ENCODE data around the gene SH3TC2.

Gene SH3TC2

GRCh38 chr5:148962200-148962550, 100.7 kb downstream of the SH3TC2 start:
- no peak overlapping the region for H3K4me3 Mint-ChIP-seq
- H3K36me3 Mint-ChIP-seq (ENCODE audit: low read depth), result no peaks in the 10 kb centered on the region
- H3K27ac Mint-ChIP-seq, result no peak overlapping the region
- H3K27me3 Mint-ChIP-seq, result peaks cover 2% of the 10 kb centered on the region
- H3K4me1 Mint-ChIP-seq (ENCODE audit: low read depth), result peaks cover 20% of the 10 kb centered on the region
- no peaks in the 10 kb centered on the region for H3K9me3 Mint-ChIP-seq
- intact Hi-C loops (cut with micrococcal nuclease), result loop anchor here (5.0 kb wide), 1 partner anchor 135 kb away; the partner anchor contains the start of gene ADRB2

- H3K36me3 Mint-ChIP-seq (ENCODE audit: low read depth), result no peaks in the 10 kb centered on the region
- no peak overlapping the region for H3K27ac Mint-ChIP-seq
- intact Hi-C loops (cut with micrococcal nuclease), result loop anchor here (5.0 kb wide), 1 partner anchor 134 kb away; the partner anchor contains the start of gene ADRB2
- H3K4me1 Mint-ChIP-seq (ENCODE audit: low read depth), result peaks cover 20% of the 10 kb centered on the region
- peaks cover 2% of the 10 kb centered on the region for H3K27me3 Mint-ChIP-seq
- no peak overlapping the region for H3K4me3 Mint-ChIP-seq
- no peaks in the 10 kb centered on the region for H3K9me3 Mint-ChIP-seq
Measured at GRCh38 chr5:148961261-148962199, 101.3 kb downstream of the SH3TC2 start.

DNA sequence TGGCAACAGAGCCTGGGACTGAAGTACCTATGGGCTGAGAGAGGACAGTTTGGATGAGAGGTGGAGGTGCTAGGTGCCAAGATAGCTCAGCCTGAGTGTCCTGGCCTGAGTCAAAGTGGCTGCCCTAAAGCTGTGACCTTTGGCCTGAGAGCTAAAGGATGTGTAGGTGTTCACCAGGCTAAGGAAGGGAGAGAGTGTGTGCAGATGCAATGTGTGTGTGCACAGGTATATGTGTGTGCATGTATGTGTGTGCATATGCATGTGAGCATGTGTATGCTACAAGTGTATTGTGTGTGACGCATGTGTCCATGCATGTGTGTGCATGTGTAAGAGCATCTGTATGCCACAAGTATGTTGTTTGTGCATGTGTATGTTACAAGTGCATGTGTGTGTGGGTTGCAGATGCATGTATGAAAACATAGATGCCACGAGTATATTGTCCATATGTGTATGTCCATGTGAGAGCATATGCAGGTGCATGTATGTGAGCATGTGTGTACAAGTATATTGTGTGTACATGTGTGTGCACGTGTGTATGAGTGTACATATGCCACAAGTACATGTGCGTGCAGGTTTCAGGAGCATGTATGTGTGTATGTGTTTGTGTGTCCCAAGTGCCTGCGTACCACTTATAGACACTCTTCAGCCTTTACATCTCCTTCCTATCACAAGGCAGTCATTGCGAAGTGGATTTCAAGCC, 102.6 kb downstream of the SH3TC2 start:
- intact Hi-C loops (cut with micrococcal nuclease), result loop anchor here (5.0 kb wide), 1 partner anchor 133 kb away; the partner anchor contains the start of gene ADRB2
- peaks cover 20% of the 10 kb centered on the region for H3K4me1 Mint-ChIP-seq (ENCODE audit: low read depth)
- H3K4me3 Mint-ChIP-seq, result no peak overlapping the region
- no peaks in the 10 kb centered on the region for H3K36me3 Mint-ChIP-seq (ENCODE audit: low read depth)
- H3K27ac Mint-ChIP-seq, result no peak overlapping the region
- no peaks in the 10 kb centered on the region for H3K9me3 Mint-ChIP-seq
- H3K27me3 Mint-ChIP-seq, result peaks cover 2% of the 10 kb centered on the region

- H3K27me3 Mint-ChIP-seq, result peaks cover 2% of the 10 kb centered on the region
- no peaks in the 10 kb centered on the region for H3K36me3 Mint-ChIP-seq (ENCODE audit: low read depth)
- H3K4me3 Mint-ChIP-seq, result no peak overlapping the region
- peaks cover 12% of the 10 kb centered on the region for H3K4me1 Mint-ChIP-seq (ENCODE audit: low read depth)
- no peak overlapping the region for H3K27ac Mint-ChIP-seq
- intact Hi-C loops (cut with micrococcal nuclease), result loop anchor here (5.0 kb wide), 1 partner anchor 225 kb away; no protein-coding TSS in a partner anchor
- no peaks in the 10 kb centered on the region for H3K9me3 Mint-ChIP-seq
Measured at GRCh38 chr5:148957591-148958202, 105.2 kb downstream of the SH3TC2 start.

DNA sequence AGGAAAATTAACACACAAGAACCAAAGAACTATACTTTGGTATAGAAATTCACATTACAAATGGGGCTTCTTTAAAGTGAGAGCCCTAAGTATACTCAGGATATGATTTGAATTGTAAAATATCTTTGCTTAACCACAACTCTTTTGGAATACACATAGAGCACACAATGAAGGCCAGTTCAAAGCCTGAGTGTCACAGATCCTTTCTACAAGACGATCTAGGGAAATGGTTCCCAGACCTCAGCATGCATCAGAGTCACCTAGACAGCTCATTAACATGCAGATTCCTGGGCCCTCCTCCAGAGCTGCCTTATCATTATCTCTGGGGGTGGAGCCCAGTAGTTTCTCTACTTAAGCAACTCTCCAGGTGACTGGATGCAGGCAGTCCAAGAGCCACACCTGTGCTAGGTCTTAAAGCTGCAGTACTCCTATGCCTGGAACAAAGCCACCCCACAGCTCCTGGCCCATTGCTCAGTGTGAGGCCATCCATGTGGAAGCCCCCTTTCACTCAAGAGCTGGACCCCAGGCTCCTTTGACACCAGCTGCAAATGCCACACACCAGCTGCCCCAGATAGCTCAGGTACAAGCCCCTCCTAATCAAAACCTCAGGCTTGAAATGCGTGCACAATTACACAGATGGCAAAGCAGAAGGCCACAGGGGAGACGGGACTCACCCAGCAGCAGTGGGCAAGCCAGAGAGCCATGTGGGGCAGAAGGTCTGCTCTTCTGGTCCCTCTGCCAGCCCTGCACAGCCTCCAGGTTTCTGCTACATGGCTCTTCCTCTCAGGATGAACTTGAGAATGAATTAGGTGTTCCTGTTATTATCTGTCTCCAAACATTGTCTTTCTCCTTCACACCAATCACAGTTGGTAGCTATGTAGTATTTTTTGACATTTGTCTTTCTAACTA, 106.1 kb downstream of the SH3TC2 start:
- H3K27ac Mint-ChIP-seq, result no peak overlapping the region
- H3K4me3 Mint-ChIP-seq, result no peak overlapping the region
- no peaks in the 10 kb centered on the region for H3K36me3 Mint-ChIP-seq (ENCODE audit: low read depth)
- H3K27me3 Mint-ChIP-seq, result peaks cover 2% of the 10 kb centered on the region
- H3K9me3 Mint-ChIP-seq, result no peaks in the 10 kb centered on the region
- intact Hi-C loops (cut with micrococcal nuclease), result loop anchor here (5.0 kb wide), 1 partner anchor 224 kb away; no protein-coding TSS in a partner anchor
- H3K4me1 Mint-ChIP-seq (ENCODE audit: low read depth), result peaks cover 13% of the 10 kb centered on the region

Data from dendritic cell treated with granulocyte-macrophage colony-stimulating factor and Interleukin-4, amounts not matched to agents 40 ng/mL and 50 ng/mL, for 4 days (primary cell).